Ovary (tissue), 9 donors: ENCODE measurements around the gene PLLP. TPM values are rescaled to one million over a fixed set of nuclear protein-coding genes. Genes with fewer than 3 reads are reported as not detected.

Experiments
- DNase-seq, 5 donors: peaks; one replicate each; pipeline ENCODE4 v3.0.0-alpha.2; 2019 to 2020
- H3K27ac ChIP-seq, 2 donors: fragments of 200-600 bp; one replicate each; pipeline versions ENCODE4 v1.5.1 to v1.8.0; 2019 to 2022
- H3K27me3 ChIP-seq: fragments of 200-600 bp; one replicate; pipeline ENCODE4 v1.8.0; 2022
- H3K36me3 ChIP-seq: fragments of 200-600 bp; sonication (generic); one replicate; pipeline ENCODE4 v1.5.1; 2019
- H3K4me1 ChIP-seq: one replicate; pipeline ENCODE4 v1.8.1; 2013; ENCODE audit warnings: mild to moderate bottlenecking, moderate library complexity; ENCODE audit not compliant: insufficient read depth
- H3K4me3 ChIP-seq: fragments of 200-600 bp; sonication (generic); one replicate; pipeline ENCODE4 v1.5.1; 2017
- H3K9me3 ChIP-seq, 2 donors: fragments of 200-600 bp in 1 of 2; sonication (generic) in 1 of 2; one replicate each; pipeline versions ENCODE4 v1.5.1 to v1.8.1; 2013 to 2019; ENCODE audit warnings: mild to moderate bottlenecking in 1 of 2, moderate library complexity in 1 of 2
- EP300 ChIP-seq: sonication (generic); formaldehyde crosslinking; IDR thresholded peaks from one replicate; pipeline ENCODE4 v1.6.1; 2017; ENCODE audit warnings: antibody characterized with exemption
- POLR2A ChIP-seq: fragments of 450-650 bp; IDR thresholded peaks from one replicate; pipeline ENCODE4 v1.6.1; 2017; ENCODE audit warnings: antibody characterized with exemption, mild to moderate bottlenecking, moderate library complexity
- WGBS, 3 donors: extraction: QIAGEN DNeasy Blood & Tissue Kit in 1 of 3; methylation state at CpG; one replicate each; pipeline versions ENCODE4 v1.1.5 to v1.1.7; 2013 to 2017; 5-methylcytosine and 5-hydroxymethylcytosine counted together
- intact Hi-C, 4 donors: fragments of 100-400 bp; cut with DNase I; formaldehyde crosslinking; loops; one replicate each; pipeline versions ENCODE4 v1.11.0 to v1.15.1; 2022 to 2023
- polyA plus RNA-seq, 2 donors: library from polyadenylated mRNA; stranded (reverse); fragments of 200-250 nt in 1 of 2; fragments of 350-450 nt in 1 of 2; fragmentation: Illumina TruSeq in 1 of 2; extraction: RNeasy Lipid Tissue Mini Kit (QIAGEN cat#74804) in 1 of 2; gene quantifications; one replicate each; pipeline ENCODE4 v1.2.3, GENCODE V29; 2013 to 2014
- total RNA-seq, 7 donors: library from RNA; depleted of rRNA in 2 of 7; stranded (reverse); fragments of >200 nt in 2 of 7; fragmentation: NEBNext Ultra II Directional in 3 of 7; extraction: Animal tissue kit (Norgen Biotek cat#: 25700) in 3 of 7; gene quantifications; one replicate each; pipeline versions ENCODE4 v1.1.0 to v1.2.4, GENCODE V29; 2016 to 2023
- TF ChIP-seq, protein P1 (sequence below), 3 donors: fragments of 450-650 bp in 2 of 3; fragments of 200-600 bp in 1 of 3; IDR thresholded peaks; one replicate each; pipeline versions ENCODE4 v1.5.1 to v1.8.0; 2016 to 2022; ENCODE audit warnings: antibody characterized with exemption in 3 of 3, mild to moderate bottlenecking in 1 of 3
- donor health status: DM: no; HTN: no; CAD: no; lungs with moderate emphysema.
- donor health status: DM: no; HTN: no; CAD: no.
- donor health status: Bipolar disorder and iron deficiency.
- donor health status: DM: yes; HTN: yes; CAD: no.
- donor health status: DM: no; HTN: no; CAD: no.
- donor health status: DM: yes; HTN: yes; CAD: no.

Gene PLLP
- total and polyA plus RNA-seq, 9 donors, result 0.94 to 54.2 (median 4.0) TPM

DNA sequence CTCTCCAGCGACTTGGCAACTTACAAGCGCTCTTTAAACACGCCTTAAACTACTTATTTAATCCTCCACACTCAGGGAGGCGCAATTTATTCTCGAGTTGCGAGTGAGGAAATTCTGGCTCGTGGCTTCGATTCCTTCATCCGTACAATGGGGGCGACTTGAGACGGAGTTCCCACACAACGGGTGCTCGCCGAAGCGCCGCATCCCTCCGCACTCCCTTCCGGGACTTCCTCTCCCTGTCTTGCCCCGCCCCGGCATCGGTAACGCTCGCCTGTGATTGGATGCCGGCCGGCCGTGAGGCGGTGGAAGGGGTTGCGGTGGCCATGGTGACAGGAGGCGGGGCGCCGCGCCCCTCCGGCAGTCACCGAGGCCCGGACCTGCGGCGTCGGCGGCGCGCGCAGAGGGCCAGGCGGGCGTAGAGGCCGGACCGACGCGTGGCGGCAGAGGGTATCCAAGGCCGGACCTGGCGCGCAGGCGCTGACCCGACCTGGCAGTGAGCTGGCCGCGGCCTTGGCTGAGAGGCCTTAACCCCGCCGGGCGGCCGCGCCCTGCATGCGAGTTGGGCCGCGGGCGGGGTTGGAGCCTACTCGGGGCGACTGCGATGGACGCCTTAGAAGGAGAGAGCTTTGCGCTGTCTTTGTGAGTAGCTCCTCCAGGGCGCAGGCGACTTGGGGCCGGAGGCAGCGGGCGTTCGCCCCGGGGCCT, 39.6 kb downstream of the PLLP start, which contains the start of gene ARL2BP:
Gene ARL2BP, plus strand, starts transcription at position 493 of the 705 bp plus-strand sequence. Its CDS starts 109 bp downstream, at position 602.
- intact Hi-C loops, result loop anchor here in 1 of 4 donors (5.0 kb wide), 1 partner anchor 53 kb away; no protein-coding TSS in a partner anchor
- no peaks in the 10 kb centered on the region for H3K9me3 ChIP-seq
- no peaks in the 10 kb centered on the region for H3K27me3 ChIP-seq
- H3K36me3 ChIP-seq, result no peaks in the 10 kb centered on the region
- H3K4me1 ChIP-seq, result peaks cover 3% of the 10 kb centered on the region
- 0 to 1% (median 1%) methylated on average over 52 to 77 of the region's 77 CpGs for WGBS, 3 donors
- H3K27ac ChIP-seq, result peak within 1 kb of the TSS; percentile 22 to 80
- TF ChIP-seq EP300 (no peak), POLR2A (peak; percentile 64)
- TF ChIP-seq, protein P1, sequence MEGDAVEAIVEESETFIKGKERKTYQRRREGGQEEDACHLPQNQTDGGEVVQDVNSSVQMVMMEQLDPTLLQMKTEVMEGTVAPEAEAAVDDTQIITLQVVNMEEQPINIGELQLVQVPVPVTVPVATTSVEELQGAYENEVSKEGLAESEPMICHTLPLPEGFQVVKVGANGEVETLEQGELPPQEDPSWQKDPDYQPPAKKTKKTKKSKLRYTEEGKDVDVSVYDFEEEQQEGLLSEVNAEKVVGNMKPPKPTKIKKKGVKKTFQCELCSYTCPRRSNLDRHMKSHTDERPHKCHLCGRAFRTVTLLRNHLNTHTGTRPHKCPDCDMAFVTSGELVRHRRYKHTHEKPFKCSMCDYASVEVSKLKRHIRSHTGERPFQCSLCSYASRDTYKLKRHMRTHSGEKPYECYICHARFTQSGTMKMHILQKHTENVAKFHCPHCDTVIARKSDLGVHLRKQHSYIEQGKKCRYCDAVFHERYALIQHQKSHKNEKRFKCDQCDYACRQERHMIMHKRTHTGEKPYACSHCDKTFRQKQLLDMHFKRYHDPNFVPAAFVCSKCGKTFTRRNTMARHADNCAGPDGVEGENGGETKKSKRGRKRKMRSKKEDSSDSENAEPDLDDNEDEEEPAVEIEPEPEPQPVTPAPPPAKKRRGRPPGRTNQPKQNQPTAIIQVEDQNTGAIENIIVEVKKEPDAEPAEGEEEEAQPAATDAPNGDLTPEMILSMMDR (IDR thresholded peaks at IDR 0.05), result no peak
- DNase-seq, result peak; percentile 97 to 99 (median 98)
- peak within 1 kb of the TSS; percentile 84 for H3K4me3 ChIP-seq

DNA sequence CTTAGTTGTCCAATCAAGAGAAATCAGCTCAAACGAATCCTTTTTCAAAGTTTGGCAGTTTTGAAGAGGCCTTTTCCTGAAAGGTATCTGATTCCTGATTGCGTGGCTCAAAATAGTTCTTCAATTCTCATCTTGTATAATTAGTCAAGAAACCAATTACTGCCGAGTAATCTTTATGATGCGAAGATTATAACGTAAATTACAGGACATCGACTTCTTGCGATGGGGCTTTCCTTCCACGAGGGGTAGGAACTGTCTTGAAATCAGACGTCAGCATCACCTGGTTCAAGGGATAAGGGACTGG, 40.1 kb downstream of the PLLP start:
- 4 to 10% (median 5%) methylated on average over 9 of the region's 9 CpGs for WGBS, 3 donors
- peak overlapping the region in 1 of 2 donors; percentile 80 for H3K27ac ChIP-seq
- H3K36me3 ChIP-seq, result no peaks in the 10 kb centered on the region
- TF ChIP-seq POLR2A (no peak), EP300 (no peak)
- TF ChIP-seq, protein P1 (IDR thresholded peaks at IDR 0.05), result no peak
- DNase-seq, result no peak
- H3K4me3 ChIP-seq, result peak overlapping the region; percentile 84
- no peaks in the 10 kb centered on the region for H3K27me3 ChIP-seq
- peaks cover 3% of the 10 kb centered on the region for H3K4me1 ChIP-seq
- H3K9me3 ChIP-seq, result no peaks in the 10 kb centered on the region
- intact Hi-C loops, result loop anchor here in 1 of 4 donors (5.0 kb wide), 1 partner anchor 52 kb away; no protein-coding TSS in a partner anchor

DNA sequence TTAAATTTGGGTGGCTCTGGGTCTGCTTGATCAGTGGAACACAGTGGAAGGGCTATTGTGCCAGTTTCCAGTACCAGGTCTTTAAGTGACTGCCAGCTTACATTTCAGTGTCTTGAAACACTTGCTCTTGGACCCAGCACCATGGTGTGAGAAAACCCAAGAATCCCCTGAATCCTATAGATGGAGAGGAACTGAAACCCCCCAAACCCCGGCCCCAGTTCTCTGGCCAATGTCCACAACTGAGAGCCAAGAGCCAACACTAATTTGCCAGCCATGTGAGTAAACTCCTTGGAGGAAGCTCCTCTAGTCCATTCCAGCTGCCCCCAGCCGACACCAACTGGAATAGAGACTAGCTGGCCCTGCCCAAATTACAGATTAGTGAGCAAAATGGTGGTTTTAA, 41.8 kb downstream of the PLLP start:
- intact Hi-C loops, result loop anchor here in 1 of 4 donors (5.0 kb wide), 1 partner anchor 50 kb away; no protein-coding TSS in a partner anchor

DNA sequence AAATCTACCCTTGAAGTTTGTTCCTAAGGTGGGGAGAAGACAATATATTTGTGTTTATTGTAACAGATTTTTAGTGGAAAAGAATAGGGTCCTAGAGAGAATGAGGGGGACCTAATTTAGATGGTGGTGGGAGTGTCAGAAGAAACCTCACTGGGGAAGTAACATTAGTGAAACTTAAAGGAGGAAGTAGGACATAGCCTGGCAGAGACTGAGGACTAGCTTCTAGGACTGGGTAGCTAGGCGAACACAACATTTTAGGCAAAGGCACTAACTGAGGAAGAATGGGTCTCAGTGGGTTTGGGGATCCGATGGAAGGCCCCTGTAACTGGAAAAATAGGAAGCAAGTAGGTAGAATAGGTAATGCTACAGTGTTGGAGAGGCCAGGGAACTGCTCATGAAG, 43.6 kb downstream of the PLLP start:
- intact Hi-C loops, result loop anchor here in 1 of 4 donors (5.0 kb wide), 1 partner anchor 49 kb away; no protein-coding TSS in a partner anchor

More for the DNA sequence above, 41.8 kb downstream of the PLLP start:
- Histone ChIP-seq H3K9me3 (no peaks in the 10 kb centered on the region), H3K4me1 (peaks cover 3% of the 10 kb centered on the region), H3K27me3 (no peaks in the 10 kb centered on the region), H3K36me3 (no peaks in the 10 kb centered on the region), H3K27ac (no peak overlapping the region), H3K4me3 (no peak overlapping the region)
- WGBS, 3 donors, result 79 to 85% (median 85%) methylated on average over 2 of the region's 2 CpGs
- no peak for DNase-seq
- TF ChIP-seq EP300 (no peak), POLR2A (no peak)
- TF ChIP-seq, protein P1 (IDR thresholded peaks at IDR 0.05), result no peak

More for the DNA sequence above, 43.6 kb downstream of the PLLP start:
- Histone ChIP-seq H3K4me1 (peaks cover 2% of the 10 kb centered on the region), H3K36me3 (no peaks in the 10 kb centered on the region), H3K9me3 (no peaks in the 10 kb centered on the region), H3K27me3 (no peaks in the 10 kb centered on the region), H3K4me3 (no peak overlapping the region), H3K27ac (no peak overlapping the region)
- TF ChIP-seq EP300, result no peak
- TF ChIP-seq, protein P1 (IDR thresholded peaks at IDR 0.05), result no peak
- TF ChIP-seq POLR2A, result no peak
- 95 to 98% (median 96%) methylated on average over 2 of the region's 2 CpGs for WGBS, 3 donors
- no peak for DNase-seq
